Right renal pelvis (tissue), 4 donors: ENCODE results near the gene SLC19A1. TPM values are rescaled to one million over a fixed set of nuclear protein-coding genes. Genes with fewer than 3 reads are reported as not detected.
"Not testable (repeated sequence)": the region's sequence is repeated elsewhere in the genome, so short reads cannot be mapped to it uniquely, and the experiment has no call there.

Source experiments
- DNase-seq, 4 donors: peaks; one replicate each; pipeline ENCODE4 v3.0.0-alpha.2; 2013; ENCODE audit warnings: low read depth in 4 of 4, low spot score in 3 of 4, missing footprints in 1 of 4
- polyA plus RNA-seq, 4 donors: library from polyadenylated mRNA; unstranded; fragments of 120-200 nt; gene quantifications; one replicate each; pipeline ENCODE4 v1.2.1, GENCODE V29; 2013; ENCODE audit not compliant: insufficient read length in 4 of 4

Gene SLC19A1
- polyA plus RNA-seq, 4 donors, result 38.0 to 66.1 (median 60.4) TPM

- DNase-seq, result no peak
Observed at GRCh38 chr21:45535341-45536081, 6.7 kb downstream of the SLC19A1 start.

- DNase-seq, result peak in 1 of 4 donors; percentile 42
Observed at GRCh38 chr21:45534636-45535331, 7.5 kb downstream of the SLC19A1 start.

- DNase-seq, result no peak
Observed at GRCh38 chr21:45533846-45534635, 8.2 kb downstream of the SLC19A1 start.

- DNase-seq, result no peak
Observed at GRCh38 chr21:45533361-45533845, 8.8 kb downstream of the SLC19A1 start.

GRCh38 chr21:45532826-45533360 lies 9.3 kb downstream of the SLC19A1 start:
- DNase-seq, result no peak

- DNase-seq, result no peak
Observed at GRCh38 chr21:45531393-45532215, 10.6 kb downstream of the SLC19A1 start.

- not testable (repeated sequence) for DNase-seq
Observed at GRCh38 chr21:45531114-45531392, 11.2 kb downstream of the SLC19A1 start.

GRCh38 chr21:45530423-45531113 lies 11.7 kb downstream of the SLC19A1 start:
- no peak for DNase-seq

- DNase-seq, result no peak
Observed at GRCh38 chr21:45529785-45530422, 12.3 kb downstream of the SLC19A1 start.

GRCh38 chr21:45528981-45529784 lies 13.1 kb downstream of the SLC19A1 start:
- DNase-seq, result no peak

GRCh38 chr21:45528028-45528705 lies 14.1 kb downstream of the SLC19A1 start:
- DNase-seq, result no peak

GRCh38 chr21:45527151-45527999 lies 14.9 kb downstream of the SLC19A1 start:
- not testable (repeated sequence) for DNase-seq

- DNase-seq, result no peak
Observed at GRCh38 chr21:45525910-45526306, 16.3 kb downstream of the SLC19A1 start.

GRCh38 chr21:45525153-45525909 lies 16.9 kb downstream of the SLC19A1 start:
- no peak for DNase-seq

GRCh38 chr21:45524756-45525152 lies 17.5 kb downstream of the SLC19A1 start:
- DNase-seq, result no peak
